Fibroblast of lung (primary cell): Measurements from ENCODE around the gene RPS28. TPM values are rescaled to one million over a fixed set of nuclear protein-coding genes. Genes with fewer than 3 reads are reported as not detected.

Experiments used
- DNase-seq, 2 donors: peaks; one replicate each; pipeline versions ENCODE4 v3.0.0 to v3.0.0-alpha.2; 2010; ENCODE audit warnings: low read depth in 2 of 2
- H2AFZ ChIP-seq: 2 replicates; pipeline ENCODE4 v1.5.1; 2012; ENCODE audit warnings: low read length, control low read depth, inconsistent platforms
- H3K27ac ChIP-seq: 2 replicates; pipeline ENCODE4 v1.5.1; 2011; ENCODE audit warnings: low read length, control low read depth; ENCODE audit not compliant: insufficient read depth
- H3K27me3 ChIP-seq: 2 replicates; pipeline ENCODE4 v1.5.1; 2011; ENCODE audit warnings: mild to moderate bottlenecking, low read length; ENCODE audit not compliant: control insufficient read depth, insufficient read depth
- H3K36me3 ChIP-seq: 2 replicates; pipeline ENCODE4 v1.5.1; 2011; ENCODE audit warnings: low read length; ENCODE audit not compliant: control insufficient read depth, insufficient read depth
- H3K4me1 ChIP-seq: 2 replicates; pipeline ENCODE4 v1.5.1; 2011; ENCODE audit warnings: low read length; ENCODE audit not compliant: control insufficient read depth, insufficient read depth; ENCODE audit errors: extremely low read depth
- H3K4me2 ChIP-seq: 2 replicates; pipeline ENCODE4 v1.5.1; 2011; ENCODE audit warnings: low read length, control low read depth; ENCODE audit not compliant: insufficient read depth; ENCODE audit errors: extremely low read depth
- H3K4me3 ChIP-seq, 4 experiments: fragments of 200-600 bp in 1 of 4; sonication (generic) in 1 of 4; replicated peaks in 1 of 4; 2 replicates each; pipeline ENCODE4 v1.5.1; 2011 to 2016; ENCODE audit warnings: low read length in 4 of 4, low read depth in 3 of 4, mild to moderate bottlenecking in 3 of 4, control low read depth in 2 of 4, inconsistent platforms in 1 of 4, mixed read lengths in 1 of 4; ENCODE audit not compliant: insufficient read depth in 1 of 4; ENCODE audit errors: control extremely low read depth in 1 of 4
- H3K79me2 ChIP-seq: 2 replicates; pipeline ENCODE4 v1.5.1; 2012; ENCODE audit warnings: mild to moderate bottlenecking, low read length, inconsistent platforms; ENCODE audit not compliant: control insufficient read depth, insufficient read depth
- H3K9ac ChIP-seq: 2 replicates; pipeline ENCODE4 v1.5.1; 2011; ENCODE audit warnings: mild to moderate bottlenecking, low read length, control low read depth; ENCODE audit not compliant: insufficient read depth
- H3K9me3 ChIP-seq: 2 replicates; pipeline ENCODE4 v1.5.1; 2012; ENCODE audit warnings: low read depth, low read length; ENCODE audit not compliant: control insufficient read depth, insufficient read depth
- H4K20me1 ChIP-seq: 2 replicates; pipeline ENCODE4 v1.5.1; 2011; ENCODE audit warnings: low read length; ENCODE audit not compliant: control insufficient read depth, insufficient read depth; ENCODE audit errors: extremely low read depth
- CTCF ChIP-seq, 2 donors: IDR thresholded peaks in 1 of 2; conservative IDR thresholded peaks in 1 of 2; 1 replicate in 1 of 2; 2 replicates in 1 of 2; pipeline ENCODE4 v1.5.1; 2011 to 2012; ENCODE audit warnings: low read length in 2 of 2, control low read depth in 1 of 2, inconsistent platforms in 1 of 2, low read depth in 1 of 2, mild to moderate bottlenecking in 1 of 2
- EZH2 ChIP-seq: IDR thresholded peaks from 2 replicates; pipeline ENCODE4 v1.5.1; 2012; ENCODE audit warnings: low read length, control low read depth, mild to moderate bottlenecking; ENCODE audit errors: missing control alignments
- polyA plus RNA-seq, 2 donors: library from polyadenylated mRNA; depleted of rRNA in 1 of 2; stranded (reverse) in 1 of 2; unstranded in 1 of 2; fragments of >200 nt; gene quantifications; 2 replicates each; pipeline ENCODE4 v1.2.1, GENCODE V29; 2011 to 2012; ENCODE audit warnings: missing spikeins in 1 of 2
- total RNA-seq: library from RNA; depleted of rRNA; stranded (reverse); fragments of >200 nt; gene quantifications from 2 replicates; pipeline ENCODE4 v1.2.1, GENCODE V29; 2014

RPS28 gene
- total and polyA plus RNA-seq, 2 donors (not counting 1 experiment from before 2014, with no cell fraction given): 216 to 286 TPM

- Histone ChIP-seq H3K36me3 (no peaks in the 10 kb centered on the region), H4K20me1 (no peaks in the 10 kb centered on the region), H3K27ac (no peak overlapping the region), H3K4me2 (no peak overlapping the region), H3K9me3 (no peaks in the 10 kb centered on the region), H3K9ac (no peak overlapping the region), H3K79me2 (no peaks in the 10 kb centered on the region), H3K4me1 (peaks cover 10% of the 10 kb centered on the region), H2AFZ (no peak overlapping the region), H3K4me3 (no peak overlapping the region), H3K27me3 (no peaks in the 10 kb centered on the region)
- TF ChIP-seq CTCF (conservative IDR thresholded peaks at IDR 0.05 in 1 of 2, IDR thresholded peaks at IDR 0.05 in 1 of 2; ENCODE audit: low read depth in 1 of 2, low read length in 2 of 2) (no peak), EZH2 (no peak)
- DNase-seq: peak in 1 of 2 donors; percentile 27
Observed at GRCh38 chr19:8357007-8357521, 35.8 kb downstream of the RPS28 start.

DNA sequence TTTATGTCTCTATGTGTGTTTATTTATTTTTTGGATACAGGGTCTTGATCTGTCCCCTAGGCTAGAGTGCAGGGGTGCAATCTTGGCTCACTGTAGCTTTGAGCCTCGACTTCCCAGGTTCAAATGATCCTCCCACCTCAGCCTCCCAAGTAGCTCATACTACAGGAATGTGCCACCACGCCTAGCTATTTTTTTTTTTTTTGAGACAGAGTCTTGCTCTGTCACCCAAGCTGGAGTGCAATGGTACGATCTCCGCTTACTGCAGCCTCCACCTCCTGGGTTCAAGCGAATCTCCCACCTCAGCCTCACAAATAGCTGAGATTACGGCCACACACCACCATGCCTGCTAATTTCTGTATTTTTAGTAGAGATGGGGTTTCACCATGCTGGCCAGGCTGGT lies 37.7 kb downstream of the RPS28 start:
- Histone ChIP-seq H3K36me3 (no peaks in the 10 kb centered on the region), H4K20me1 (no peaks in the 10 kb centered on the region), H3K9me3 (no peaks in the 10 kb centered on the region), H2AFZ (no peak overlapping the region), H3K27ac (no peak overlapping the region), H3K79me2 (no peaks in the 10 kb centered on the region), H3K4me3 (no peak overlapping the region), H3K4me2 (no peak overlapping the region), H3K9ac (no peak overlapping the region), H3K4me1 (peaks cover 18% of the 10 kb centered on the region), H3K27me3 (no peaks in the 10 kb centered on the region)
- DNase-seq: no peak
- TF ChIP-seq EZH2 (no peak), CTCF (conservative IDR thresholded peaks at IDR 0.05 in 1 of 2, IDR thresholded peaks at IDR 0.05 in 1 of 2; ENCODE audit: low read depth in 1 of 2, low read length in 2 of 2) (no peak)

DNA sequence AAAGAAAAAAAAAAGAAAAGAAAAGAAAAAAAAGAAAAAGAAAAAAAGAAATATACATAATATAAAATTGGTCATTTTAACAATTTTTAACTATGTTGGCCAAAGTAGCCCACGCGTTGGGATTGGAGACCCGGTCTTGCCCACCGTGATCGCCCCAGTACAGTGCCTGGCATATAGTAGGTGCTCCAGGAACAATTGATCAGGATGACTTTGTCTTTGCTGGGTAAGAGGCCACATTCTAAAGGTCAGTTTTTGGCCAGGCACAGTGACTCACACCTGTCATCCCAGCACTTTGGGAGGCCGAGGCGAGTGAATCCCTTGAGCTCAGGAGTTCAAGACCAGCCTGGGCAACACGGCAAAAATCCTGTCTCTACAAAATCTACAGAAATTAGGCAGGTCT lies 38.9 kb downstream of the RPS28 start:
- DNase-seq: no peak
- H3K4me1 ChIP-seq: peaks cover 16% of the 10 kb centered on the region
- no peak overlapping the region for H2AFZ ChIP-seq
- no peaks in the 10 kb centered on the region for H4K20me1 ChIP-seq
- no peaks in the 10 kb centered on the region for H3K27me3 ChIP-seq
- no peaks in the 10 kb centered on the region for H3K79me2 ChIP-seq
- H3K9ac ChIP-seq: no peak overlapping the region
- no peak overlapping the region for H3K27ac ChIP-seq
- no peaks in the 10 kb centered on the region for H3K36me3 ChIP-seq
- no peak overlapping the region for H3K4me2 ChIP-seq
- no peaks in the 10 kb centered on the region for H3K9me3 ChIP-seq
- no peak overlapping the region for H3K4me3 ChIP-seq
- no peak for TF ChIP-seq CTCF (conservative IDR thresholded peaks at IDR 0.05 in 1 of 2, IDR thresholded peaks at IDR 0.05 in 1 of 2; ENCODE audit: low read depth in 1 of 2, low read length in 2 of 2)
- TF ChIP-seq EZH2: no peak
